ENCODE results near the gene TNS3. TPM values are rescaled to one million over a fixed set of nuclear protein-coding genes. Genes with fewer than 3 reads are reported as not detected.

Gene TNS3
- total and polyA plus RNA-seq, 2 of the 13 experiments (the other 11 are each of a cell fraction or from before 2014, with no cell fraction given) = 52.9 to 55.7 TPM

DNA sequence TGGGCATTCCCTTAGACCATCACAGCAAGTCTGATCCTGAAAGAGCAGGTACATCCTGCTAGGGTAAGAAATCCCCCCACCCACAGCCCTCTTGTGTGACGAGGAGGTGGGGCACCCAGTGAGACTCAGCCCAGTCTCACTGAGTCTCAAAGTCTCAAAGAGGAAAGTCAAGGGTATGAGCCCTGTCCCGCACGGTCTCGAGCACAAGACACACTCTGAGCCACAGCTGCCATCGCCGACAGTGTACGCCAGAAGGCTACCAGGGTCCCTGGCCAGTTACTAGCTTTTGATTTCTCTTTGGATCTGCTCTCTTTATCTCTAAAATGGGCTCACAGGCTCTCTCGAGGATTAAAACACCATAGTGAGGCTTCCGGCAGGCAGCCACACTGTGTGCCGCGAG is 190.2 kb downstream of the TNS3 start:
- H3K4me2 ChIP-seq (ENCODE audit: low read depth, low read length) = no peak overlapping the region
- H3K36me3 ChIP-seq (replicated peaks in 1 of 2; ENCODE audit: control insufficient read depth in 1 of 2, insufficient read depth in 2 of 2, low read length in 2 of 2) = peaks cover 54 to 92% of the 10 kb centered on the region in 2 experiments
- H3K79me2 ChIP-seq (ENCODE audit: insufficient read depth, low read length) = peaks cover 6% of the 10 kb centered on the region
- peaks cover 18% of the 10 kb centered on the region for H3K4me1 ChIP-seq (ENCODE audit: insufficient read depth, low read length)
- peaks cover 10% of the 10 kb centered on the region; the same call in 1 of the 2 replicates for H4K20me1 ChIP-seq (ENCODE audit: insufficient read depth, low read length)
- WGBS (ENCODE audit: low lambda C conversion rate) = 92% methylated on average over 11 of the region's 11 CpGs
- H3K27me3 ChIP-seq (ENCODE audit: control insufficient read depth in 1 of 2, insufficient read depth in 2 of 2, low read length in 2 of 2) = no peaks in the 10 kb centered on the region
- intact Hi-C loops (cut with micrococcal nuclease; ENCODE audit: unreplicated experiment) = no loop called here
- no peak overlapping the region for H2AFZ ChIP-seq (ENCODE audit: low read length)
- no peak for ATAC-seq
- CTCF ChIA-PET (ENCODE audit: low intra/inter-chr PET ratio, low total read pairs) = no interaction called here
- FAIRE-seq = no peak
- no peak for DNase-seq (ENCODE audit: low spot score)
- in situ Hi-C loops (cut with HindIII; ENCODE audit: extremely low pct_ligation_motif_present, low pct_unique_long_range_greater_than_20kb) = no loop called here
- no peaks in the 10 kb centered on the region for H3K9me3 ChIP-seq (ENCODE audit: low read length)
- POLR2A ChIA-PET = no interaction called here
- BruUV-seq (replicated peaks) = no TSS peak
- TF ChIP-seq, protein P1, sequence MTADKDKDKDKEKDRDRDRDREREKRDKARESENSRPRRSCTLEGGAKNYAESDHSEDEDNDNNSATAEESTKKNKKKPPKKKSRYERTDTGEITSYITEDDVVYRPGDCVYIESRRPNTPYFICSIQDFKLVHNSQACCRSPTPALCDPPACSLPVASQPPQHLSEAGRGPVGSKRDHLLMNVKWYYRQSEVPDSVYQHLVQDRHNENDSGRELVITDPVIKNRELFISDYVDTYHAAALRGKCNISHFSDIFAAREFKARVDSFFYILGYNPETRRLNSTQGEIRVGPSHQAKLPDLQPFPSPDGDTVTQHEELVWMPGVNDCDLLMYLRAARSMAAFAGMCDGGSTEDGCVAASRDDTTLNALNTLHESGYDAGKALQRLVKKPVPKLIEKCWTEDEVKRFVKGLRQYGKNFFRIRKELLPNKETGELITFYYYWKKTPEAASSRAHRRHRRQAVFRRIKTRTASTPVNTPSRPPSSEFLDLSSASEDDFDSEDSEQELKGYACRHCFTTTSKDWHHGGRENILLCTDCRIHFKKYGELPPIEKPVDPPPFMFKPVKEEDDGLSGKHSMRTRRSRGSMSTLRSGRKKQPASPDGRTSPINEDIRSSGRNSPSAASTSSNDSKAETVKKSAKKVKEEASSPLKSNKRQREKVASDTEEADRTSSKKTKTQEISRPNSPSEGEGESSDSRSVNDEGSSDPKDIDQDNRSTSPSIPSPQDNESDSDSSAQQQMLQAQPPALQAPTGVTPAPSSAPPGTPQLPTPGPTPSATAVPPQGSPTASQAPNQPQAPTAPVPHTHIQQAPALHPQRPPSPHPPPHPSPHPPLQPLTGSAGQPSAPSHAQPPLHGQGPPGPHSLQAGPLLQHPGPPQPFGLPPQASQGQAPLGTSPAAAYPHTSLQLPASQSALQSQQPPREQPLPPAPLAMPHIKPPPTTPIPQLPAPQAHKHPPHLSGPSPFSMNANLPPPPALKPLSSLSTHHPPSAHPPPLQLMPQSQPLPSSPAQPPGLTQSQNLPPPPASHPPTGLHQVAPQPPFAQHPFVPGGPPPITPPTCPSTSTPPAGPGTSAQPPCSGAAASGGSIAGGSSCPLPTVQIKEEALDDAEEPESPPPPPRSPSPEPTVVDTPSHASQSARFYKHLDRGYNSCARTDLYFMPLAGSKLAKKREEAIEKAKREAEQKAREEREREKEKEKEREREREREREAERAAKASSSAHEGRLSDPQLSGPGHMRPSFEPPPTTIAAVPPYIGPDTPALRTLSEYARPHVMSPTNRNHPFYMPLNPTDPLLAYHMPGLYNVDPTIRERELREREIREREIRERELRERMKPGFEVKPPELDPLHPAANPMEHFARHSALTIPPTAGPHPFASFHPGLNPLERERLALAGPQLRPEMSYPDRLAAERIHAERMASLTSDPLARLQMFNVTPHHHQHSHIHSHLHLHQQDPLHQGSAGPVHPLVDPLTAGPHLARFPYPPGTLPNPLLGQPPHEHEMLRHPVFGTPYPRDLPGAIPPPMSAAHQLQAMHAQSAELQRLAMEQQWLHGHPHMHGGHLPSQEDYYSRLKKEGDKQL (CRISPR knock-in tag; IDR thresholded peaks at IDR 0.05; ENCODE audit: low read depth) = no peak
- TF ChIP-seq CCAR2 (optimal IDR thresholded peaks at IDR 0.05; ENCODE audit: low read depth, low read length) (no peak), RBM22 (optimal IDR thresholded peaks at IDR 0.05; ENCODE audit: low read length) (peak; percentile 74)
- H3K27ac ChIP-seq (ENCODE audit: extremely low read length, insufficient read depth, low read length) = no peak overlapping the region
- H3K9ac ChIP-seq (ENCODE audit: insufficient read depth, low read depth, low read length) = no peak overlapping the region
- no peak overlapping the region for H3K4me3 ChIP-seq (replicated peaks in 1 of 3; ENCODE audit: insufficient read depth in 1 of 3, low read depth in 2 of 3, low read length in 3 of 3)

Measured in HepG2 (cell line).